K562 (cell line): ENCODE results near the gene KLB. TPM values are rescaled to one million over a fixed set of nuclear protein-coding genes. Genes with fewer than 3 reads are reported as not detected.

Experiments
- ATAC-seq: fragments of 200-7000 bp; cut with Tn5 transposase; 3 replicates; pipeline ENCODE4 v1.9.1; 2020; ENCODE audit warnings: moderate library complexity
- BruUV-seq: library from RNA; stranded (reverse); fragments of 400-500 nt; replicated peaks from 2 replicates; lab custom pipeline; 2021; lab: Mats Ljungman, UMichigan
- CTCF ChIA-PET: fragments of 300-600 bp; formaldehyde crosslinking; extraction: SDS; loops from one replicate; lab custom pipeline; 2021; ENCODE audit warnings: low intra/inter-chr PET ratio; lab: Yijun Ruan, JAX
- POLR2A ChIA-PET: fragments of 300-600, 350-650 bp; sonication (Branson Sonifier 250); formaldehyde crosslinking; extraction: SDS; loops from one replicate; lab custom pipeline; 2021; ENCODE audit warnings: antibody characterized with exemption, inconsistent platforms; lab: Yijun Ruan, JAX
- DNase-seq, 4 experiments: peaks; one replicate each; pipeline versions ENCODE4 v3.0.0 to v3.0.0-alpha.2; 2011 to 2018; ENCODE audit warnings: low spot score in 3 of 4, mixed read lengths in 3 of 4; ENCODE audit errors: extremely low read depth in 1 of 4
- FAIRE-seq: peaks from 2 replicates; lab custom pipeline; 2011; peaks lifted over from hg19 to GRCh38; lab: Jason Lieb, UNC
- H2AFZ ChIP-seq: 2 replicates; pipeline ENCODE4 v1.6.0; 2011; ENCODE audit warnings: low read depth, low read length, control low read depth, inconsistent platforms
- H3K27ac ChIP-seq: fragments of 200-600 bp; 3 replicates; pipeline ENCODE4 v1.8.0; 2011; ENCODE audit warnings: low read depth, mild to moderate bottlenecking, control low read depth, inconsistent platforms, low read length, moderate library complexity, mixed read lengths; ENCODE audit errors: extremely low read depth
- H3K27me3 ChIP-seq, 2 experiments: fragments of 300-600 bp in 1 of 2; 2 replicates in 1 of 2; 3 replicates in 1 of 2; pipeline versions ENCODE4 v1.6.0 to v1.8.0; 2011; ENCODE audit warnings: inconsistent platforms in 2 of 2, low read length in 2 of 2, mild to moderate bottlenecking in 1 of 2, mixed read lengths in 1 of 2, moderate library complexity in 1 of 2; ENCODE audit not compliant: control insufficient read depth in 2 of 2, insufficient read depth in 2 of 2
- H3K36me3 ChIP-seq: fragments of 300-600 bp; 3 replicates; pipeline ENCODE4 v1.8.0; 2011; ENCODE audit warnings: mild to moderate bottlenecking, low read length, inconsistent platforms; ENCODE audit not compliant: control insufficient read depth, insufficient read depth
- H3K4me1 ChIP-seq, 2 experiments: fragments of 200-600 bp in 1 of 2; replicated peaks in 1 of 2; 2 replicates in 1 of 2; 3 replicates in 1 of 2; pipeline versions ENCODE4 v1.5.1 to v1.8.0; 2011; ENCODE audit warnings: inconsistent platforms in 2 of 2, low read length in 2 of 2, mild to moderate bottlenecking in 1 of 2, mixed read lengths in 1 of 2, moderate library complexity in 1 of 2; ENCODE audit not compliant: control insufficient read depth in 2 of 2, insufficient read depth in 2 of 2
- H3K4me2 ChIP-seq: 2 replicates; pipeline ENCODE4 v1.6.1; 2011; ENCODE audit warnings: low read length, control low read depth, inconsistent platforms, mixed read lengths; ENCODE audit not compliant: insufficient read depth
- H3K4me3 ChIP-seq: fragments of 200-600 bp; sonication (generic), shearing (Covaris generic); 2 replicates; pipeline ENCODE4 v1.5.1; 2016; ENCODE audit warnings: control low read depth, inconsistent platforms
- H3K79me2 ChIP-seq: fragments of 200-600 bp; 3 replicates; pipeline ENCODE4 v1.8.0; 2011; ENCODE audit warnings: low read length, inconsistent platforms; ENCODE audit not compliant: control insufficient read depth, insufficient read depth
- H3K9ac ChIP-seq, 2 experiments: 2 replicates each; pipeline versions ENCODE4 v1.6.0 to v1.6.1; 2011; ENCODE audit warnings: low read depth in 2 of 2, low read length in 2 of 2, control low read depth in 1 of 2, inconsistent platforms in 1 of 2, mild to moderate bottlenecking in 1 of 2, mixed read lengths in 1 of 2; ENCODE audit not compliant: insufficient read depth in 1 of 2
- H3K9me1 ChIP-seq: one replicate; pipeline ENCODE4 v1.6.0; 2011; ENCODE audit warnings: inconsistent platforms, mild to moderate bottlenecking, low read length, moderate library complexity; ENCODE audit not compliant: control insufficient read depth, insufficient read depth
- H3K9me3 ChIP-seq: replicated peaks from 2 replicates; pipeline ENCODE4 v1.5.1; 2011; ENCODE audit warnings: low read depth, low read length, inconsistent platforms; ENCODE audit not compliant: control insufficient read depth, insufficient read depth
- H4K20me1 ChIP-seq: replicated peaks from 2 replicates; pipeline ENCODE4 v1.6.1; 2011; ENCODE audit warnings: low read length, inconsistent platforms, mixed read lengths; ENCODE audit not compliant: control insufficient read depth, insufficient read depth
- ARID3A ChIP-seq: IDR thresholded peaks from 2 replicates; pipeline ENCODE4 v1.6.1; 2012; ENCODE audit warnings: low read depth, low read length, improper control_type of control experiment, borderline replicate concordance
- ATF7 ChIP-seq: fragments of 450-650 bp; IDR thresholded peaks from 2 replicates; pipeline ENCODE4 v1.7.1; 2014; ENCODE audit warnings: mild to moderate bottlenecking, moderate library complexity
- CBX2 ChIP-seq: fragments of 200-600 bp; sonication (generic); IDR thresholded peaks from one replicate; pipeline ENCODE4 v1.6.1; 2012; ENCODE audit warnings: mild to moderate bottlenecking, low read length, inconsistent platforms; ENCODE audit not compliant: insufficient read depth, poor library complexity, severe bottlenecking
- HDAC1 ChIP-seq, 2 experiments: fragments of 450-650 bp; IDR thresholded peaks; 2 replicates each; pipeline ENCODE4 v1.6.1; 2016 to 2017; ENCODE audit warnings: inconsistent platforms in 1 of 2, mild to moderate bottlenecking in 1 of 2, moderate library complexity in 1 of 2
- HMGXB4 ChIP-seq: sonication (generic); formaldehyde crosslinking; IDR thresholded peaks from 2 replicates; pipeline ENCODE4 v1.8.1; 2023; ENCODE audit warnings: mild to moderate bottlenecking, missing genetic modification reagents
- PATZ1 ChIP-seq: fragments of 250-450 bp; sonication (Bioruptor Pico); IDR thresholded peaks from 2 replicates; pipeline ENCODE4 v1.5.0; 2020; ENCODE audit warnings: mild to moderate bottlenecking, borderline replicate concordance
- POLR2H ChIP-seq: IDR thresholded peaks from 2 replicates; pipeline ENCODE4 v1.6.1; 2016; ENCODE audit warnings: missing genetic modification characterization, low read depth, mild to moderate bottlenecking, control low read depth, missing compliant biosample characterization, moderate library complexity
- RBM34 ChIP-seq: fragments of 200-400 bp; formaldehyde crosslinking; IDR thresholded peaks from 2 replicates; pipeline ENCODE4 v1.6.1; 2018; ENCODE audit warnings: low read length, borderline replicate concordance; ENCODE audit not compliant: insufficient read depth
- RCOR1 ChIP-seq, 2 experiments: IDR thresholded peaks; 2 replicates each; pipeline ENCODE4 v1.6.1; 2012; ENCODE audit warnings: low read depth in 2 of 2, low read length in 2 of 2, borderline replicate concordance in 1 of 2, improper control_type of control experiment in 1 of 2
- SOX6 ChIP-seq: fragments of 450-650 bp; IDR thresholded peaks from 2 replicates; pipeline ENCODE4 v1.6.1; 2014; ENCODE audit warnings: mild to moderate bottlenecking
- TAF15 ChIP-seq: fragments of 200-400 bp; formaldehyde crosslinking; IDR thresholded peaks from 2 replicates; pipeline ENCODE4 v1.6.1; 2017; ENCODE audit warnings: mild to moderate bottlenecking, low read depth, low read length, moderate library complexity
- TBP ChIP-seq: optimal IDR thresholded peaks from 2 replicates; pipeline ENCODE3; 2011; ENCODE audit warnings: low read depth, low read length, improper control_type of control experiment
- U2AF2 ChIP-seq: fragments of 200-400 bp; formaldehyde crosslinking; optimal IDR thresholded peaks from 2 replicates; pipeline ENCODE3; 2017; ENCODE audit warnings: low read depth, mild to moderate bottlenecking, low read length
- ZBTB33 ChIP-seq: sonication (generic); formaldehyde crosslinking; IDR thresholded peaks from 2 replicates; pipeline ENCODE4 v1.8.1; 2023; ENCODE audit warnings: mild to moderate bottlenecking, missing genetic modification reagents
- ZNF41 ChIP-seq: fragments of 250-450 bp; sonication (Bioruptor Pico); conservative IDR thresholded peaks from 2 replicates; pipeline ENCODE4 v1.4.0; 2020; ENCODE audit warnings: mild to moderate bottlenecking
- WGBS: fragments of 100-300 bp; shearing (Covaris generic); methylation state at CpG from one replicate; pipeline ENCODE4 v1.1.6; 2016; ENCODE audit warnings: low coverage, mixed read lengths; ENCODE audit not compliant: insufficient coverage; ENCODE audit errors: missing lambda C conversion rate; 5-methylcytosine and 5-hydroxymethylcytosine counted together
- in situ Hi-C: fragments of 300-500 bp; cut with MboI; formaldehyde crosslinking; loops from 4 replicates; pipeline ENCODE4 v1.15.0; 2018; ENCODE audit warnings: inconsistent platforms, mixed read lengths
- intact Hi-C: fragments of 100-400 bp; cut with micrococcal nuclease; formaldehyde crosslinking; loops from 2 replicates; pipeline ENCODE4 v1.14.2; 2022
- polyA plus RNA-seq, 8 experiments: library from polyadenylated mRNA; depleted of rRNA in 4 of 8; stranded (reverse) in 5 of 8; unstranded in 3 of 8; fragments of >200 nt; fragmentation: Nextera tagmentation in 2 of 8; fragmentation: Illumina TruSeq in 1 of 8; extraction: Ambion mirVana in 2 of 8; extraction: Trizol in 1 of 8; gene quantifications; 2 replicates each; pipeline versions ENCODE4 v1.2.1 to v1.2.3, GENCODE V29; 2011 to 2014; ENCODE audit warnings: inconsistent platforms in 1 of 8, missing spikeins in 1 of 8
- total RNA-seq, 7 experiments: library from RNA; depleted of rRNA in 6 of 7; stranded (reverse); fragments of >200 nt in 6 of 7; fragmentation: Illumina TruSeq in 2 of 7; extraction: Trizol in 2 of 7; gene quantifications; 2 replicates each; pipeline versions ENCODE4 v1.2.1 to v1.2.3, GENCODE V29; 2011 to 2021; ENCODE audit warnings: low replicate concordance in 1 of 7

KLB gene
- total and polyA plus RNA-seq, 9 of the 15 experiments (the other 6 are each of a cell fraction or from before 2014, with no cell fraction given), result 0.04 to 0.13 TPM; not detected in 7

- Histone ChIP-seq H3K4me2 (no peak overlapping the region), H3K79me2 (peaks cover 19% of the 10 kb centered on the region), H3K36me3 (no peaks in the 10 kb centered on the region), H3K4me1 (peaks cover 0 to 9% of the 10 kb centered on the region in 2 experiments; a peak in 3 of 5 replicates), H3K27ac (no peak overlapping the region), H3K9me3 (peaks cover 3% of the 10 kb centered on the region; the same call in 1 of the 2 replicates), H2AFZ (no peak overlapping the region), H4K20me1 (no peaks in the 10 kb centered on the region), H3K9ac (no peak overlapping the region), H3K4me3 (no peak overlapping the region), H3K27me3 (no peaks in the 10 kb centered on the region; a peak in 1 of 5 replicates), H3K9me1 (no peaks in the 10 kb centered on the region)
- POLR2A ChIA-PET, result no interaction called here
- CTCF ChIA-PET, result no interaction called here
- in situ Hi-C loops (no loop called here), intact Hi-C loops (no loop called here)
- peak in 1 of 4 experiments; percentile 37 for DNase-seq
- FAIRE-seq, result no peak
- WGBS, result 0% methylated on average over 4 of the region's 4 CpGs
- ATAC-seq, result no peak
- BruUV-seq, result no TSS peak
- TF ChIP-seq RCOR1 (IDR thresholded peaks at IDR 0.05; ENCODE audit: borderline replicate concordance in 1 of 2, low read depth in 2 of 2, low read length in 2 of 2), result peak; percentile 81 to 98
- 0 out of 2 replicates have a peak, but pooled peaks have one; percentile 29 for TF ChIP-seq POLR2H (tag)
- no peak for TF ChIP-seq CBX2
- no peak for TF ChIP-seq ZBTB33
- no peak for TF ChIP-seq TBP
- no peak for TF ChIP-seq TAF15
- no peak for TF ChIP-seq ARID3A
- 0 out of 2 replicates have a peak, but pooled peaks have one; percentile 25 for TF ChIP-seq PATZ1
- TF ChIP-seq HMGXB4 (CRISPR knock-in tag), result no peak
- TF ChIP-seq ATF7, result peak; percentile 27
- no peak for TF ChIP-seq RBM34
- peak; percentile 85 for TF ChIP-seq SOX6
- TF ChIP-seq ZNF41 (CRISPR knock-in tag), result peak; percentile 48; the same call in 1 of the 2 replicates
- TF ChIP-seq U2AF2, result no peak
- TF ChIP-seq HDAC1 (IDR thresholded peaks at IDR 0.05), result peak; percentile 27 to 93; a peak in 2 of 4 replicates
Measured at GRCh38 chr4:39369301-39369700, 37.4 kb upstream of the KLB start.
